GM23338 (cell line): ENCODE data around the gene HEBP1. TPM values are rescaled to one million over a fixed set of nuclear protein-coding genes. Genes with fewer than 3 reads are reported as not detected.

Source experiments
- ATAC-seq: fragments of 200-7000 bp; cut with Tn5 transposase; 3 replicates; pipeline ENCODE4 v1.9.1; 2020
- DNase-seq: peaks from one replicate; pipeline ENCODE4 v3.0.0-alpha.2; 2015; ENCODE audit warnings: low spot score
- H2AFZ ChIP-seq: fragments of 200-600 bp; sonication (generic); 2 replicates; pipeline ENCODE4 v1.8.0; 2016; ENCODE audit warnings: antibody characterized with exemption, mild to moderate bottlenecking, moderate library complexity
- H3F3A ChIP-seq: fragments of 200-600 bp; sonication (generic); replicated peaks from 2 replicates; pipeline ENCODE4 v1.8.0; 2017; ENCODE audit warnings: antibody characterized with exemption, mixed run types, low read depth
- H3K27ac ChIP-seq: fragments of 200-600 bp; sonication (generic); 2 replicates; pipeline ENCODE4 v1.6.1; 2016; ENCODE audit warnings: low read depth
- H3K27me3 ChIP-seq: fragments of 200-600 bp; sonication (generic); 2 replicates; pipeline ENCODE4 v1.8.0; 2016; ENCODE audit warnings: mild to moderate bottlenecking, mixed run types, moderate library complexity; ENCODE audit not compliant: insufficient read depth
- H3K36me3 ChIP-seq: fragments of 200-600 bp; sonication (generic); 2 replicates; pipeline ENCODE4 v1.8.0; 2016; ENCODE audit warnings: mild to moderate bottlenecking; ENCODE audit not compliant: insufficient read depth
- H3K4me1 ChIP-seq: fragments of 200-600 bp; sonication (generic); 2 replicates; pipeline ENCODE4 v1.8.0; 2016; ENCODE audit warnings: mild to moderate bottlenecking, moderate library complexity; ENCODE audit not compliant: insufficient read depth
- H3K4me2 ChIP-seq: fragments of 200-600 bp; sonication (generic); 2 replicates; pipeline ENCODE4 v1.7.1; 2017; ENCODE audit warnings: mixed run types
- H3K4me3 ChIP-seq: fragments of 200-600 bp; sonication (generic); 2 replicates; pipeline ENCODE4 v1.6.1; 2016; ENCODE audit warnings: mixed run types
- H3K79me2 ChIP-seq: fragments of 200-600 bp; sonication (generic); replicated peaks from 2 replicates; pipeline ENCODE4 v1.8.0; 2017; ENCODE audit warnings: mild to moderate bottlenecking; ENCODE audit not compliant: insufficient read depth
- H3K9me2 ChIP-seq: fragments of 200-600 bp; sonication (generic); 2 replicates; pipeline ENCODE4 v1.8.0; 2017; ENCODE audit not compliant: insufficient read depth
- H4K20me1 ChIP-seq: fragments of 200-600 bp; sonication (generic); replicated peaks from 2 replicates; pipeline ENCODE4 v1.8.0; 2017; ENCODE audit warnings: mild to moderate bottlenecking; ENCODE audit not compliant: insufficient read depth
- H3K27ac Mint-ChIP-seq: 2 replicates; pipeline ENCODE4 v1.8.0; 2020; ENCODE audit warnings: inconsistent platforms, mild to moderate bottlenecking, moderate library complexity, mixed read lengths
- H3K27me3 Mint-ChIP-seq: 3 replicates; pipeline ENCODE4 v1.8.0; 2022; ENCODE audit warnings: low read depth, mild to moderate bottlenecking, moderate library complexity, mixed read lengths, inconsistent platforms; ENCODE audit not compliant: insufficient read depth, poor library complexity
- H3K36me3 Mint-ChIP-seq: 3 replicates; pipeline ENCODE4 v1.8.0; 2021; ENCODE audit warnings: low read depth, mild to moderate bottlenecking, inconsistent platforms, moderate library complexity, mixed read lengths
- H3K4me1 Mint-ChIP-seq: 3 replicates; pipeline ENCODE4 v1.8.0; 2020; ENCODE audit warnings: mild to moderate bottlenecking, inconsistent platforms, mixed read lengths
- H3K4me3 Mint-ChIP-seq: 3 replicates; pipeline ENCODE4 v1.8.0; 2021; ENCODE audit warnings: moderate library complexity, mild to moderate bottlenecking, inconsistent platforms, mixed read lengths
- H3K9me3 Mint-ChIP-seq: 3 replicates; pipeline ENCODE4 v1.8.0; 2020; ENCODE audit warnings: moderate library complexity, mild to moderate bottlenecking, inconsistent platforms, mixed read lengths
- CREB1 ChIP-seq: fragments of 250-450 bp; sonication (Bioruptor Pico); IDR thresholded peaks from 2 replicates; pipeline ENCODE4 v1.5.0; 2020; ENCODE audit warnings: low read depth, mild to moderate bottlenecking, moderate library complexity
- CTCF ChIP-seq, 2 experiments: fragments of 200-600 bp in 1 of 2; sonication (generic) in 1 of 2; conservative IDR thresholded peaks; 2 replicates each; pipeline versions ENCODE4 v1.5.1 to v1.6.1; 2016 to 2017; ENCODE audit warnings: antibody characterized with exemption in 2 of 2, low read depth in 2 of 2, mild to moderate bottlenecking in 2 of 2, moderate library complexity in 1 of 2
- EZH2 ChIP-seq: fragments of 200-600 bp; sonication (generic); IDR thresholded peaks from one replicate; pipeline ENCODE4 v1.8.0; 2017; ENCODE audit warnings: antibody characterized with exemption, mild to moderate bottlenecking, low read depth; ENCODE audit not compliant: unreplicated experiment
- EZH2phosphoT487 ChIP-seq: fragments of 200-600 bp; sonication (generic); IDR thresholded peaks from one replicate; pipeline ENCODE4 v1.8.1; 2018; ENCODE audit warnings: antibody characterized with exemption; ENCODE audit not compliant: unreplicated experiment
- JUNB ChIP-seq: IDR thresholded peaks from one replicate; pipeline ENCODE4 v1.6.1; 2016; ENCODE audit warnings: antibody characterized with exemption; ENCODE audit not compliant: unreplicated experiment
- NANOG ChIP-seq: IDR thresholded peaks from 2 replicates; pipeline ENCODE4 v1.6.1; 2016; ENCODE audit warnings: antibody characterized with exemption, borderline replicate concordance
- STAT1 ChIP-seq: IDR thresholded peaks from one replicate; pipeline ENCODE4 v1.6.1; 2016; ENCODE audit warnings: antibody characterized with exemption; ENCODE audit not compliant: unreplicated experiment
- ZNF114 ChIP-seq: fragments of 250-450 bp; sonication (Bioruptor Pico); IDR thresholded peaks from 2 replicates; pipeline ENCODE4 v1.5.0; 2020; ENCODE audit warnings: mild to moderate bottlenecking, moderate library complexity
- polyA plus RNA-seq: library from polyadenylated mRNA; unstranded; fragments of >200 nt; fragmentation: Nextera tagmentation; extraction: Ambion mirVana; gene quantifications from 2 replicates; pipeline ENCODE4 v1.2.1, GENCODE V29; 2016
- total RNA-seq: library from RNA; depleted of rRNA; stranded (reverse); fragments of >200 nt; shearing (Covaris generic); gene quantifications from 2 replicates; pipeline ENCODE4 v1.2.3, GENCODE V29; 2014
- TF ChIP-seq, protein P1 (sequence below): IDR thresholded peaks from 2 replicates; pipeline ENCODE4 v1.6.1; 2016; ENCODE audit warnings: antibody characterized with exemption
- TF ChIP-seq, protein P2 (sequence below): fragments of 250-450 bp; sonication (Bioruptor Pico); IDR thresholded peaks from 2 replicates; pipeline ENCODE4 v1.5.0; 2020; ENCODE audit warnings: mild to moderate bottlenecking, moderate library complexity
- TF ChIP-seq, protein P3 (sequence below): IDR thresholded peaks from one replicate; pipeline ENCODE4 v1.6.1; 2018; ENCODE audit warnings: antibody characterized with exemption; ENCODE audit not compliant: unreplicated experiment

Gene HEBP1
- total and polyA plus RNA-seq, 2 experiments from 2014 or later, result 25.2 to 45.1 TPM

- DNase-seq, result no peak
- TF ChIP-seq JUNB, result no peak
- no peak for TF ChIP-seq NANOG
- TF ChIP-seq CTCF (conservative IDR thresholded peaks at IDR 0.05; ENCODE audit: low read depth in 2 of 2), result no peak
- TF ChIP-seq, protein P1, sequence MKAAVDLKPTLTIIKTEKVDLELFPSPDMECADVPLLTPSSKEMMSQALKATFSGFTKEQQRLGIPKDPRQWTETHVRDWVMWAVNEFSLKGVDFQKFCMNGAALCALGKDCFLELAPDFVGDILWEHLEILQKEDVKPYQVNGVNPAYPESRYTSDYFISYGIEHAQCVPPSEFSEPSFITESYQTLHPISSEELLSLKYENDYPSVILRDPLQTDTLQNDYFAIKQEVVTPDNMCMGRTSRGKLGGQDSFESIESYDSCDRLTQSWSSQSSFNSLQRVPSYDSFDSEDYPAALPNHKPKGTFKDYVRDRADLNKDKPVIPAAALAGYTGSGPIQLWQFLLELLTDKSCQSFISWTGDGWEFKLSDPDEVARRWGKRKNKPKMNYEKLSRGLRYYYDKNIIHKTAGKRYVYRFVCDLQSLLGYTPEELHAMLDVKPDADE, result no peak
- TF ChIP-seq ZNF114 (CRISPR knock-in tag), result no peak
- TF ChIP-seq EZH2, result no peak
- TF ChIP-seq, protein P2, sequence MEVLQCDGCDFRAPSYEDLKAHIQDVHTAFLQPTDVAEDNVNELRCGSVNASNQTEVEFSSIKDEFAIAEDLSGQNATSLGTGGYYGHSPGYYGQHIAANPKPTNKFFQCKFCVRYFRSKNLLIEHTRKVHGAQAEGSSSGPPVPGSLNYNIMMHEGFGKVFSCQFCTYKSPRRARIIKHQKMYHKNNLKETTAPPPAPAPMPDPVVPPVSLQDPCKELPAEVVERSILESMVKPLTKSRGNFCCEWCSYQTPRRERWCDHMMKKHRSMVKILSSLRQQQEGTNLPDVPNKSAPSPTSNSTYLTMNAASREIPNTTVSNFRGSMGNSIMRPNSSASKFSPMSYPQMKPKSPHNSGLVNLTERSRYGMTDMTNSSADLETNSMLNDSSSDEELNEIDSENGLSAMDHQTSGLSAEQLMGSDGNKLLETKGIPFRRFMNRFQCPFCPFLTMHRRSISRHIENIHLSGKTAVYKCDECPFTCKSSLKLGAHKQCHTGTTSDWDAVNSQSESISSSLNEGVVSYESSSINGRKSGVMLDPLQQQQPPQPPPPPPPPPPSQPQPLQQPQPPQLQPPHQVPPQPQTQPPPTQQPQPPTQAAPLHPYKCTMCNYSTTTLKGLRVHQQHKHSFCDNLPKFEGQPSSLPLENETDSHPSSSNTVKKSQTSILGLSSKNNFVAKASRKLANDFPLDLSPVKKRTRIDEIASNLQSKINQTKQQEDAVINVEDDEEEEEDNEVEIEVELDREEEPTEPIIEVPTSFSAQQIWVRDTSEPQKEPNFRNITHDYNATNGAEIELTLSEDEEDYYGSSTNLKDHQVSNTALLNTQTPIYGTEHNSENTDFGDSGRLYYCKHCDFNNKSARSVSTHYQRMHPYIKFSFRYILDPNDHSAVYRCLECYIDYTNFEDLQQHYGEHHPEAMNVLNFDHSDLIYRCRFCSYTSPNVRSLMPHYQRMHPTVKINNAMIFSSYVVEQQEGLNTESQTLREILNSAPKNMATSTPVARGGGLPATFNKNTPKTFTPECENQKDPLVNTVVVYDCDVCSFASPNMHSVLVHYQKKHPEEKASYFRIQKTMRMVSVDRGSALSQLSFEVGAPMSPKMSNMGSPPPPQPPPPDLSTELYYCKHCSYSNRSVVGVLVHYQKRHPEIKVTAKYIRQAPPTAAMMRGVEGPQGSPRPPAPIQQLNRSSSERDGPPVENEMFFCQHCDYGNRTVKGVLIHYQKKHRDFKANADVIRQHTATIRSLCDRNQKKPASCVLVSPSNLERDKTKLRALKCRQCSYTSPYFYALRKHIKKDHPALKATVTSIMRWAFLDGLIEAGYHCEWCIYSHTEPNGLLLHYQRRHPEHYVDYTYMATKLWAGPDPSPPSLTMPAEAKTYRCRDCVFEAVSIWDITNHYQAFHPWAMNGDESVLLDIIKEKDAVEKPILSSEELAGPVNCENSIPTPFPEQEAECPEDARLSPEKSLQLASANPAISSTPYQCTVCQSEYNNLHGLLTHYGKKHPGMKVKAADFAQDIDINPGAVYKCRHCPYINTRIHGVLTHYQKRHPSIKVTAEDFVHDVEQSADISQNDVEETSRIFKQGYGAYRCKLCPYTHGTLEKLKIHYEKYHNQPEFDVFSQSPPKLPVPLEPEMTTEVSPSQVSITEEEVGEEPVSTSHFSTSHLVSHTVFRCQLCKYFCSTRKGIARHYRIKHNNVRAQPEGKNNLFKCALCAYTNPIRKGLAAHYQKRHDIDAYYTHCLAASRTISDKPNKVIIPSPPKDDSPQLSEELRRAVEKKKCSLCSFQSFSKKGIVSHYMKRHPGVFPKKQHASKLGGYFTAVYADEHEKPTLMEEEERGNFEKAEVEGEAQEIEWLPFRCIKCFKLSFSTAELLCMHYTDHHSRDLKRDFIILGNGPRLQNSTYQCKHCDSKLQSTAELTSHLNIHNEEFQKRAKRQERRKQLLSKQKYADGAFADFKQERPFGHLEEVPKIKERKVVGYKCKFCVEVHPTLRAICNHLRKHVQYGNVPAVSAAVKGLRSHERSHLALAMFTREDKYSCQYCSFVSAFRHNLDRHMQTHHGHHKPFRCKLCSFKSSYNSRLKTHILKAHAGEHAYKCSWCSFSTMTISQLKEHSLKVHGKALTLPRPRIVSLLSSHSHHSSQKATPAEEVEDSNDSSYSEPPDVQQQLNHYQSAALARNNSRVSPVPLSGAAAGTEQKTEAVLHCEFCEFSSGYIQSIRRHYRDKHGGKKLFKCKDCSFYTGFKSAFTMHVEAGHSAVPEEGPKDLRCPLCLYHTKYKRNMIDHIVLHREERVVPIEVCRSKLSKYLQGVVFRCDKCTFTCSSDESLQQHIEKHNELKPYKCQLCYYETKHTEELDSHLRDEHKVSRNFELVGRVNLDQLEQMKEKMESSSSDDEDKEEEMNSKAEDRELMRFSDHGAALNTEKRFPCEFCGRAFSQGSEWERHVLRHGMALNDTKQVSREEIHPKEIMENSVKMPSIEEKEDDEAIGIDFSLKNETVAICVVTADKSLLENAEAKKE (CRISPR knock-in tag), result no peak
- TF ChIP-seq EZH2phosphoT487, result no peak
- no peak for TF ChIP-seq STAT1
- no peak for TF ChIP-seq CREB1
- TF ChIP-seq, protein P3, sequence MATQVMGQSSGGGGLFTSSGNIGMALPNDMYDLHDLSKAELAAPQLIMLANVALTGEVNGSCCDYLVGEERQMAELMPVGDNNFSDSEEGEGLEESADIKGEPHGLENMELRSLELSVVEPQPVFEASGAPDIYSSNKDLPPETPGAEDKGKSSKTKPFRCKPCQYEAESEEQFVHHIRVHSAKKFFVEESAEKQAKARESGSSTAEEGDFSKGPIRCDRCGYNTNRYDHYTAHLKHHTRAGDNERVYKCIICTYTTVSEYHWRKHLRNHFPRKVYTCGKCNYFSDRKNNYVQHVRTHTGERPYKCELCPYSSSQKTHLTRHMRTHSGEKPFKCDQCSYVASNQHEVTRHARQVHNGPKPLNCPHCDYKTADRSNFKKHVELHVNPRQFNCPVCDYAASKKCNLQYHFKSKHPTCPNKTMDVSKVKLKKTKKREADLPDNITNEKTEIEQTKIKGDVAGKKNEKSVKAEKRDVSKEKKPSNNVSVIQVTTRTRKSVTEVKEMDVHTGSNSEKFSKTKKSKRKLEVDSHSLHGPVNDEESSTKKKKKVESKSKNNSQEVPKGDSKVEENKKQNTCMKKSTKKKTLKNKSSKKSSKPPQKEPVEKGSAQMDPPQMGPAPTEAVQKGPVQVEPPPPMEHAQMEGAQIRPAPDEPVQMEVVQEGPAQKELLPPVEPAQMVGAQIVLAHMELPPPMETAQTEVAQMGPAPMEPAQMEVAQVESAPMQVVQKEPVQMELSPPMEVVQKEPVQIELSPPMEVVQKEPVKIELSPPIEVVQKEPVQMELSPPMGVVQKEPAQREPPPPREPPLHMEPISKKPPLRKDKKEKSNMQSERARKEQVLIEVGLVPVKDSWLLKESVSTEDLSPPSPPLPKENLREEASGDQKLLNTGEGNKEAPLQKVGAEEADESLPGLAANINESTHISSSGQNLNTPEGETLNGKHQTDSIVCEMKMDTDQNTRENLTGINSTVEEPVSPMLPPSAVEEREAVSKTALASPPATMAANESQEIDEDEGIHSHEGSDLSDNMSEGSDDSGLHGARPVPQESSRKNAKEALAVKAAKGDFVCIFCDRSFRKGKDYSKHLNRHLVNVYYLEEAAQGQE, result no peak
- Histone ChIP-seq H3K27me3 (no peaks in the 10 kb centered on the region), H3K36me3 (peaks cover 18% of the 10 kb centered on the region; the same call in 1 of the 2 replicates), H3K79me2 (no peaks in the 10 kb centered on the region), H3K4me3 (no peak overlapping the region), H3K4me1 (no peaks in the 10 kb centered on the region), H3K4me2 (no peak overlapping the region), H3K9me2 (no peaks in the 10 kb centered on the region), H3F3A (no peaks in the 10 kb centered on the region), H4K20me1 (no peaks in the 10 kb centered on the region; the same call in 1 of the 2 replicates), H3K27ac (no peak overlapping the region), H2AFZ (no peak overlapping the region)
- H3K4me1 Mint-ChIP-seq, result peaks cover 12% of the 10 kb centered on the region; the same call in 2 of the 3 replicates
- H3K27me3 Mint-ChIP-seq, result no peaks in the 10 kb centered on the region
- no peak overlapping the region for H3K4me3 Mint-ChIP-seq
- H3K9me3 Mint-ChIP-seq, result no peaks in the 10 kb centered on the region
- no peak overlapping the region for H3K27ac Mint-ChIP-seq
- H3K36me3 Mint-ChIP-seq, result peaks cover 32% of the 10 kb centered on the region
- no peak for ATAC-seq
Measured at GRCh38 chr12:12984149-12984548, 15.9 kb downstream of the HEBP1 start.
